ENCODE measurements around the gene SLC17A2.

The SLC17A2 gene

GRCh38 chr6:25882051-25882496, 48.4 kb downstream of the SLC17A2 start:
- DNase-seq, result no peak

- DNase-seq, result no peak
Measured at GRCh38 chr6:25880601-25881000, 49.9 kb downstream of the SLC17A2 start.

- no peak for DNase-seq
Measured at GRCh38 chr6:25878721-25879322, 51.7 kb downstream of the SLC17A2 start.

- DNase-seq, result no peak
Measured at GRCh38 chr6:25875926-25876602, 54.4 kb downstream of the SLC17A2 start.

- DNase-seq, result no peak
Measured at GRCh38 chr6:25875563-25875905, 55.0 kb downstream of the SLC17A2 start.

- DNase-seq, result no peak
Measured at GRCh38 chr6:25874822-25875562, 55.5 kb downstream of the SLC17A2 start.

- DNase-seq, result no peak
Measured at GRCh38 chr6:25874118-25874517, 56.4 kb downstream of the SLC17A2 start, which contains the start of gene SLC17A3. SLC17A3 (minus strand) TSS chr6:25874243; CDS start chr6:25868387, 5,856 bp downstream.

- no peak for DNase-seq
Measured at GRCh38 chr6:25872814-25873213, 57.7 kb downstream of the SLC17A2 start.

GRCh38 chr6:25869840-25870239, 60.7 kb downstream of the SLC17A2 start:
- DNase-seq, result no peak

- no peak for DNase-seq
Measured at GRCh38 chr6:25868436-25869183, 61.9 kb downstream of the SLC17A2 start.

GRCh38 chr6:25866011-25866410, 64.5 kb downstream of the SLC17A2 start:
- no peak for DNase-seq

- DNase-seq, result no peak
Measured at GRCh38 chr6:25863360-25863759, 67.1 kb downstream of the SLC17A2 start.
